Measurements from ENCODE around the gene ELN. TPM values are rescaled to one million over a fixed set of nuclear protein-coding genes. Genes with fewer than 3 reads are reported as not detected.

The ELN gene
- polyA plus RNA-seq, 1 donor (not counting 4 experiments of a cell fraction or from before 2014, with no cell fraction given) = not detected

DNA sequence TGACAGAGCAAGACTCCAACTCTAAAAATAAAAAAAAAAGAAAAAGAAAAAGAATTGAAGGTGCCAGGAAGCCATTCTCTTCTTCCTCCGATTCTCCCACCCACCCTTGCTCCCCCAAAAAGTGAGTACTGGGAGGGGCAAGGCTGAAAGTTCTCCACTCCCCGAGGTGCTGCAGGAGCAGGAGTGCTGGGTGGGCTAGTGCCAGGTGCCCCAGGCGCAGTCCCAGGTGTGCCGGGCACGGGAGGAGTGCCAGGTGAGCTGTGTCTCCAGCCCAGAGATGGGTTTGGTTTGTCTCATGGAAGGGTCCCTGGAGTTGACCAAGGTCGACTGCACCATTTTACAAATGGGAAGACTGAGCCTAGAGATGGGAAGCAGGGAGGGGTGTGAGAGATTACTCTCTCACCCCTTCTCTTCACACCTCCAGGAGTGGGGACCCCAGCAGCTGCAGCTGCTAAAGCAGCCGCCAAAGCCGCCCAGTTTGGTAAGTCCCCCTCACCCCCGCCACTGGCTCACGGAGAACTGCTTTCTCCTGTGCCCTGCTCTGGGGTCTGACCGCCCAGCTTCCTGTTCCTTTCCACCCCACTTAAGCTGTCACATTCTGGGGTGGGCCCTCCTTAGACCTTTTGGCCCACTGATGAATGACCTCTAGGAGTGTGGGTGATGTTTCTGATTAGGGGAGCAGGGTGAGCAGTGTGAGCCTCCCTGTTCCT lies 29.4 kb downstream of the ELN start:
- Histone ChIP-seq H3K27me3 (ENCODE audit: control insufficient read depth, extremely low read depth, insufficient read depth, low read length) (peaks cover 27% of the 10 kb centered on the region), H3K4me1 (ENCODE audit: control insufficient read depth, extremely low read depth, insufficient read depth, low read length) (peaks cover 18% of the 10 kb centered on the region), H3K4me2 (ENCODE audit: control insufficient read depth, extremely low read depth, insufficient read depth, low read depth, low read length) (no peak overlapping the region), H4K20me1 (ENCODE audit: control insufficient read depth, extremely low read depth, insufficient read depth, low read length) (no peaks in the 10 kb centered on the region), H3K79me2 (ENCODE audit: control insufficient read depth, insufficient read depth, low read length) (no peaks in the 10 kb centered on the region), H3K9me1 (ENCODE audit: control insufficient read depth, extremely low read depth, insufficient read depth, low read length) (no peaks in the 10 kb centered on the region), H3K9me3 (ENCODE audit: control insufficient read depth, low read depth, low read length) (no peaks in the 10 kb centered on the region), H3K4me3 (ENCODE audit: control insufficient read depth in 2 of 3, extremely low read depth in 1 of 3, insufficient read depth in 2 of 3, low read depth in 1 of 3, low read length in 3 of 3) (no peak overlapping the region), H3K9ac (ENCODE audit: control insufficient read depth, extremely low read depth, insufficient read depth, low read length) (no peak overlapping the region), H3K36me3 (ENCODE audit: control insufficient read depth in 2 of 2, extremely low read depth in 1 of 2, insufficient read depth in 2 of 2, low read length in 2 of 2) (no peaks in the 10 kb centered on the region), H3K27ac (ENCODE audit: control insufficient read depth, insufficient read depth, low read length) (no peak overlapping the region), H2AFZ (ENCODE audit: control insufficient read depth, low read length) (no peak overlapping the region)
- TF ChIP-seq EZH2 (IDR thresholded peaks at IDR 0.05; ENCODE audit: low read length) = no peak
- TF ChIP-seq, protein P1, sequence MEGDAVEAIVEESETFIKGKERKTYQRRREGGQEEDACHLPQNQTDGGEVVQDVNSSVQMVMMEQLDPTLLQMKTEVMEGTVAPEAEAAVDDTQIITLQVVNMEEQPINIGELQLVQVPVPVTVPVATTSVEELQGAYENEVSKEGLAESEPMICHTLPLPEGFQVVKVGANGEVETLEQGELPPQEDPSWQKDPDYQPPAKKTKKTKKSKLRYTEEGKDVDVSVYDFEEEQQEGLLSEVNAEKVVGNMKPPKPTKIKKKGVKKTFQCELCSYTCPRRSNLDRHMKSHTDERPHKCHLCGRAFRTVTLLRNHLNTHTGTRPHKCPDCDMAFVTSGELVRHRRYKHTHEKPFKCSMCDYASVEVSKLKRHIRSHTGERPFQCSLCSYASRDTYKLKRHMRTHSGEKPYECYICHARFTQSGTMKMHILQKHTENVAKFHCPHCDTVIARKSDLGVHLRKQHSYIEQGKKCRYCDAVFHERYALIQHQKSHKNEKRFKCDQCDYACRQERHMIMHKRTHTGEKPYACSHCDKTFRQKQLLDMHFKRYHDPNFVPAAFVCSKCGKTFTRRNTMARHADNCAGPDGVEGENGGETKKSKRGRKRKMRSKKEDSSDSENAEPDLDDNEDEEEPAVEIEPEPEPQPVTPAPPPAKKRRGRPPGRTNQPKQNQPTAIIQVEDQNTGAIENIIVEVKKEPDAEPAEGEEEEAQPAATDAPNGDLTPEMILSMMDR (optimal IDR thresholded peaks at IDR 0.05 in 1 of 3, IDR thresholded peaks at IDR 0.05 in 1 of 3, conservative IDR thresholded peaks at IDR 0.05 in 1 of 3; ENCODE audit: extremely low read depth in 1 of 3, insufficient read depth in 2 of 3, low read length in 3 of 3) = no peak
- FAIRE-seq = no peak
- dilution Hi-C loops (cut with MboI; ENCODE audit: extremely low pct_ligation_motif_present, low sequenced_read_pairs) = no loop called here
- no peak for DNase-seq (ENCODE audit: low read depth, low spot score)

DNA sequence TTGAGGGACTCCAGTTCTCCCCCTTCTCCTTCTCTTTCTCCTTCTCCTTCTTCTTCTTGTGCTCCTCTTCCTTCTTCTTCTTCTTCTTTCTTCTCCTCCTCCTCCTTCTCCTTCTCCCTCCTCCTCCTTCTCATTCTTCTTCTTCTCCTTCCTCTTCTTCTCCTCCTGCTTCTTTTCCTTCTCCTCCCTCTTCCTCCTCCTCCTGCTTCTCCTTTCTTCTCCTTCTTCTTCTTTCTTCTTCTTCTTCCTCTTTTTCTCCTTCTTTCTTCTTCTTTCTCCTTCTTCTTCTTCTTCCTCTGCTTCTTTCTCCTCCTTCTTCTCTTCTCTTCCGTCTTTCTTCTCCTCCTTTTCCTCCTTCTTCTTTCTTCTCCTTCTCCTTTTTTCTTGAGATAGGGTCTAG lies 30.0 kb downstream of the ELN start:
- Histone ChIP-seq H3K36me3 (ENCODE audit: control insufficient read depth in 2 of 2, extremely low read depth in 1 of 2, insufficient read depth in 2 of 2, low read length in 2 of 2) (no peaks in the 10 kb centered on the region), H3K27me3 (ENCODE audit: control insufficient read depth, extremely low read depth, insufficient read depth, low read length) (peaks cover 24% of the 10 kb centered on the region), H3K79me2 (ENCODE audit: control insufficient read depth, insufficient read depth, low read length) (no peaks in the 10 kb centered on the region), H2AFZ (ENCODE audit: control insufficient read depth, low read length) (no peak overlapping the region), H3K4me2 (ENCODE audit: control insufficient read depth, extremely low read depth, insufficient read depth, low read depth, low read length) (no peak overlapping the region), H3K9me3 (ENCODE audit: control insufficient read depth, low read depth, low read length) (no peaks in the 10 kb centered on the region), H3K4me3 (ENCODE audit: control insufficient read depth in 2 of 3, extremely low read depth in 1 of 3, insufficient read depth in 2 of 3, low read depth in 1 of 3, low read length in 3 of 3) (no peak overlapping the region), H3K9me1 (ENCODE audit: control insufficient read depth, extremely low read depth, insufficient read depth, low read length) (no peaks in the 10 kb centered on the region), H3K4me1 (ENCODE audit: control insufficient read depth, extremely low read depth, insufficient read depth, low read length) (peaks cover 18% of the 10 kb centered on the region), H4K20me1 (ENCODE audit: control insufficient read depth, extremely low read depth, insufficient read depth, low read length) (no peaks in the 10 kb centered on the region), H3K27ac (ENCODE audit: control insufficient read depth, insufficient read depth, low read length) (no peak overlapping the region), H3K9ac (ENCODE audit: control insufficient read depth, extremely low read depth, insufficient read depth, low read length) (no peak overlapping the region)
- DNase-seq (ENCODE audit: low read depth, low spot score) (no peak), FAIRE-seq (no peak)
- dilution Hi-C loops (cut with MboI; ENCODE audit: extremely low pct_ligation_motif_present, low sequenced_read_pairs) = no loop called here
- TF ChIP-seq, protein P1 (optimal IDR thresholded peaks at IDR 0.05 in 1 of 3, IDR thresholded peaks at IDR 0.05 in 1 of 3, conservative IDR thresholded peaks at IDR 0.05 in 1 of 3; ENCODE audit: extremely low read depth in 1 of 3, insufficient read depth in 2 of 3, low read length in 3 of 3) = no peak
- no peak for TF ChIP-seq EZH2 (IDR thresholded peaks at IDR 0.05; ENCODE audit: low read length)
